SHP77 (cell line): Measurements from ENCODE around the gene LIPC.

Experiments used
- DNase-seq, 2 experiments: peaks; one replicate each; lab custom pipeline; 2025; lab: John Stamatoyannopoulos, UW

Gene LIPC

DNA sequence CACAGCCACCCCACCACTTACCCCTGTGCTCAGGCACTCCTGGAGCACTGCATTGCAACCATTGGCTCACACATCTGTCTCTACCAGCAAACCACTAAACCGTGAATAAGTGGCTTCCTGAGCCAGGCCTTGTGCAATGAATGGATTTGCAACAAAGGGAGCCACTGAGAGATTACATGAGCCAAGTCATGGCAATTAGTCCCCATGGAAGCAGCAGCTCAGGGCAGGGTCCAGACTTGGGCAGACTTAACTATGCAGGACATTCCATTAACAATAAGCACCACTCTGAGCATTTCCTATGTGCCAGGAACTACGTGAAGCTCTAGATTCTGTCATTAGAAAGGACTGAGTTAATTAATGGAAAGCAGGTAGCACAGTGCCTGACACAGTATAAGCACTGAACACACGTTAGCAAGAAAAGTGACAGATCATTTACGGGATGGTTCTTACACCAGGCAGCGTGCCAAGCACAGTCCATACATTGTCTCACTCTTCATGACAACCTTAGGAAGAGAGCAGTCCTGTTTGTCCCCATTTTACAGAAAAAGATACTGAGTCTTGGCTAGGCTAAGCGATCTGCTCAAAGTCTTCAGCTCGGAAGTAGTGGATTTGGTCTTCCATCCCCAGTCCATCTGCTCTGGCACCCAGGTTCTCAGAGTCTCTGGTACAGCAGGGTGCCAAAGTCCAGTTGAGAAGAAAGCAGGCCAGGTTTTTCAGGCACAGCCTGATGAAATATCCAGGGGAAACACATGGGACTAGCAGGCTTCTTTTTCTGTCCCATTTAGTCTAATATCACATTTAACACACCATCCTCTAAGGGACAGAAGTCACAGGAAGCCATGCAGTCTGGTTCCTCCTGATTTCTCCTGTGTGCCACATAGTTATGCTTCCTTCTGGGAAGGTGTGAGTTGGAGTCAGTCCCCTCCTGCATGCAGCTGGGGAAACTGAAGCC is 44.1 kb downstream of the LIPC start:
- peak in 1 of 2 experiments; percentile 22 for DNase-seq

DNA sequence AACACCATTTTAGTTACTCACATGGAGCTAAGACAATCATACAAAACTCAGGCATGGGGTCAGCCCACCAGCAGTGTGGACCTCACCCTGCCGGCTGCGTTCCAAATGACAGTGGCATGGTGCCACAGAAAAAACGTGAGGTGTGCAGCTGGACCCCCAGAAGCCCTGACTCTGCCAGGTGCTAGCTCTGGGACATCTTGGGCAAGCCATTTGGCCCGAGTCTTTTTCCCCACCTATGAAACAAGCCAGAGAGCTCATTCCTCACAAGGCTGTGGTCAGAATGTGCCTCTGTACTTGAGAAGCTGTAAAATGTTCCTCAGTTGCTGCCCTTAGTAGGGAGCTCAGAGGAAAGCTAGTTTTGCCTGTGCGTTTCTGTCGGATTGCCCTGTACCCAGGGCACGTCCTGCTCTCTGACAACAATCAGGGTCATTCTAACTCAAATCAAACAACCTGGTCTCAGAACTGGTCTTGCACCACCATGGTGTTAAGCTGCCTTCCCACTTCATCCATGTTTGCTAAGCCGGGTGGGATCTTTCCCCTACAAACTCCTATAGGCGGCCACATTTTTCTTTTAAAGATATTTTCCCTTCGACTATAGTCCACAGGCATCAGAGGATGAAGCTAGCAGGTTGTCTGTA is 44.9 kb downstream of the LIPC start:
- no peak for DNase-seq

DNA sequence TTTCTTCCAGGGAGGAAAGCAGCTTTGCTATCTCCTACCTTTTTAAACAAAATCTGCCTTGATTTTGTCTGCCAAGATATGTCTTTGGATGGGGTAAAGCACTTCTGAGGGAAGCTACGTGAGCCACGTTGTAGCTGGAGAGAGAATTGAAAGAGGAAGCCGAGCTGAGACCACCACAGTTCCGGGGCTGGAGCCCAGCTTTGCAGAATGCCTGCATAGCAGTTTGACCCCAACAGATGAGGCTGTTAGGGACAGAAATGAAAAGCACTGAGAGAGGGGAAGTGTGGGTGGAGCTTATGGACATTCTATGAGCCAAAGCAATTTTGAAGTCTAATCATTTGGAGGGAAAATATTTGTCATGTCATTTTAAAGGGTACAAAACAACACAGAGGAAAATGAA is 45.4 kb downstream of the LIPC start:
- no peak for DNase-seq

DNA sequence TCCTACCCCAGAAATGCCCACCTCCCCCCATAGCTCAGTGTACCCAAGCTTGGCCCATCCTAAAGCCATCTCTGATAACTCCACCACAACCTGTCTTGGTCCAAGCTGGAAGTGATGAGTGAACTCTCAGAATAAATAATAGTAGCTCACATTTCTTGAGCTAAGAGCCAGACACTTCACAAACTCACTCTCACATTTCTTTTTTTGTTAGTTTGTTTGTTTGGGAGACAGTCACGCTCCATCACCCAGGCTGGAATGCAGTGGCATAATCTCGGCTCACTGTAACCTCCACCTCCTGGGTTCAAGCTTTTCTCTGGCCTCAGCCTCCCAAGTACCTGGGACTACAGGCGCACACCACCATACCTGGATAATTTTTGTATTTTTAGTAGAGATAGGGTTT is 46.2 kb downstream of the LIPC start:
- no peak for DNase-seq

DNA sequence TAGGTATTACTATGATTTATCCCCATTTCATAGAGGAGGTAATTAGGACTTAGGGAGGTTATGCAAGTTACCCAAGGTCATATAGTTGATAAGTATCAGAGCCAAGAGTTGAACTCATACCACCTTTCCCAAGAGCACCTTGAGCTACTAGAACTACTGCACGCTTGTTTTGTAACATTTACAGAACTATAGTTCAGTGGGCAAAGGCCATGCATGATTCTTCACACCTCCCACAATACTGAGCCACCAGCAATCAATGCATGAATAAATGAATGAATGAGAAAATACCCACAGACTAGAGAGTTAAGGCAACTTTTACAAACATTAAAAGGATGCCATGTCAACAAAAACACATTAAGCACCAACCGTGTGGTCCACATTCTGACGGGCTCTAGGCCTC is 46.8 kb downstream of the LIPC start:
- no peak for DNase-seq

DNA sequence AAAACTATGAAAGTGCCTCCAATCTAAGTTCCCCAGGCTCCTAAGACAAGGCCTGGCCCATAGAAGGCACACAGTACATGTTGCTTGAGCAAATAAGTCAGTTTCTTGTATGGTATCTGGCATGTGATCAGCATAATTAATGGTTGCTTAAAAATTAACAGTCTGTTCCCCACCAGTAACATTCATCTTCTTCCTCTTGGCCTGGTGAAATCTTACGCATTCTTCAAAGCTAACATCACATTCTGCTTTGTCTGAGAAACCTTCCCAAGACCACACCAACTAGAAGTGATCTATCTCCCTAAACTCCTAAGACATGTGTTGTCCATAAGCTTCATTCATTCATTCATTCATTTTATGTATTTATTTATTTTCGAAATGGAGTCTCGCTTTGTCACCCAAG is 48.1 kb downstream of the LIPC start:
- no peak for DNase-seq

DNA sequence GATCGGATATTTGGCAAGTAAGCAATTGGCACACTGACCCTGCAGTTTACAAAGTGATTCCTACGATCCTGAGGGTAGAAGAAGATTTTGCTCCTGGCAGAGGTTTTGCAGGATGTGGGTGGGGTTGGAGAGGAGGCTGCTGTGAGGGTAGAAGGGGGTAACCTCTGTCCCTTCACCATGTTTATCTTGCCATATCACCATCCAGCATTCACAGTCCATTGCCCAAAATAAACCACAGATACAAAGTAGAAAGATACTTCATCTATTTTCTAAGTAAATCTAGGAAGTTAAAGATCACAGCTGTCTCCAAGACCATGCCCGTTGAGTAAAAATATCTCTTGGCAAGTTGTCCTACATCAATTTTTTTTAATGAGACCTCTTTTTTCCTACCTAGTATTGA is 51.6 kb downstream of the LIPC start:
- no peak for DNase-seq

DNA sequence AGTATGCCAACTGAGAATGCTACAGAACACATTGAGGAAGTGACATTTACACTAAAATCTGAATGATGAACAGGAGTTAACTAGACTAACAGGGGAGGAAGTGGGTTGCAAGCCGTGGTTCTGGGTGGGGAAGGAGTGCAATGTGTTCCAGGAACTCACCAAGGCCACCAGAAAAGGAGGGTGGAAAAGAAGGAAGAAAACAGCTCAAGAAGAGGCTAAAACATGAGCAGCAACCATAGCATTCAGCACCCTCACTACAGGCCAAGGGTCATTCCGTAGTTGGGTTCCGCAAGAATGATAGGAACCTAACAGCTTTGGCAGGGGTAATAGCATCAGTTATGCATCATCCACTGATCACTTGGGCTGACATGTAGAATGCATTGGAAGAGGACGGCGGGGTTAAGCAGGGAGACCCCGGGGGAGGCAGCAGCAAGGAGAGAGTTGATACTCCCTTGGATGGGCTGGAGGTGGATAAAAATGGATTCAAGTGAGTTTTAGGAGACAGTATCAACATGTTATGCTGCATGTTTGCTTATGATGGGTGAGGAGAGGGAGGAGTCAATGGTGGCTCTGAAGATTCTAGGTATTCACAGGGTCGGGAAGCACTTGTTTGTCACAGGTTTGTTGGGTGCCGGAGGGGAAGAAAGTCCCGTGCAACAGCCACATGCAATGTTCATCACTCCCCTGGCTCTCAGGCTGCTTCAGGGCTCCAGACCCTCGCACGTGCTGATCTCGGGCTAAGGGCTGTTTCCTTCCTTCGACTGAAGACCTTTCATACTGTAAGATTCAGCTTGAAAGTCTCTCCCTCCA is 53.2 kb downstream of the LIPC start:
- no peak for DNase-seq

DNA sequence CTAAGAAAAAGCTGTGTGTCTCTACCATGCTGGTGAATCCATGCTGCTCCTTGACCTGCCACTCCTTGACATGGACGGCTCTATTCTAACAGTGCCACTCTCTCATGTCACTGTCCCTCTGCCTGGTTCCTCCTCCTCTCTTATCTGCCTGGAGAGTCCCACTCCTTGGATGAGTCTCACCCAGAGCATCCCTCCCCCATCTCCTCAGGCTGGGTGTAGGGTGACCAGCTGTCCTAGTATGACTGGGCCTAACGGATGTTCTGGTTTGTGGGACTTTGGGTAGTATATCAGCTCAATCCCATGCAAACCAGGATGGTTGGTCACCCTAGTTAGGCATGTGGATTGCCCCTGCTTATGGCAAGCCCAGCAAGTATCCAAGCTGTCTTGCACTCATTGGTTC is 54.3 kb downstream of the LIPC start:
- DNase-seq = no peak

DNA sequence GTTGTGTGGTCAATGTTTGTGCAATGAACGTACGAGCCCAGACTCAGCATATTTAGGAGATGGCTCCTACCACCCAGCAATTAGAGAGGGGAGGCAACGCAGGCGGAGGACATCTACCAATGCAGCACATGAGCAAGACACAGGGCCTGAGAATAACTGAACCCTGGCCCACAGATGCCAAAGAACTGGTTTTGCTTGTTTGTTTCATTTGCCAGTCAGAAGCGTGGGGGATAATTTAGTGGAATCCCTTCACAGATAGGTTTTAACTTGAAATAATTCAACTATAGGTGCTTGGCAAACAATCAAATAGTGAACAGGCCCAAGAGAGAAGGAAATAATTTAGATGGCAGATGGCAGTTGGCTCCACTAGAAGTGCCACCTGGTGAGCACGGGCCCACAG is 54.8 kb downstream of the LIPC start:
- DNase-seq = no peak

DNA sequence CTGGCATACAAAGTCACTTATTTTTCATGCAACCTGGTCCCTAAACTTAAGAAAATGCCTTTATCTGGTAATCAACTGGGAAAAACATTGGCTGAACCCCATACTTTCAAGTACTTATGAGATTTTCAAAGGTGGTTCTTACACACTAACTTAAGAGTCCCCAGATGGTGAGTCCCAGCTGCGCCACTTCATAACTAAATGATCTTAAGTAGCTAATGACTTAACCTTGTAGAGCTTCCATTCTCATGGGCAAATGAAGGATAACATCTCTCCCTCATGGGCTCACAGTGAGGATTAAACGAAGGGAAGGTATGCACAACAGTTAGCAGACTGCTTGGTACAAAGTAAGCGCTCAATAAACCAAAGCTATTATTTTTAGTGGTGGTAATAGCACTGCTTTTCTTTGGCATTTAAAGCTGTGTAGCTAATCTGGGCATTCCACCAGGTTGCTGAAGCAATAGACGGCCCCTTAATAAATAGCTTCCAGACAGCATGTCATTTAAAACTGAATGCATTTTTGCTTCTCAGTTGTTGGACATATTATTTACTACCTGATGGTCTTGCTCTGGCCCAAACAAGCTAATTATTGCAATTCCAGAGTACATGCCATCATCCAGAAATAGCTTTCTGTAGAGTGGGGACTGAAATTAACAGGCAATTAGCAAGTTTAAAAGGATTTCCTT is 55.4 kb downstream of the LIPC start:
- no peak for DNase-seq

DNA sequence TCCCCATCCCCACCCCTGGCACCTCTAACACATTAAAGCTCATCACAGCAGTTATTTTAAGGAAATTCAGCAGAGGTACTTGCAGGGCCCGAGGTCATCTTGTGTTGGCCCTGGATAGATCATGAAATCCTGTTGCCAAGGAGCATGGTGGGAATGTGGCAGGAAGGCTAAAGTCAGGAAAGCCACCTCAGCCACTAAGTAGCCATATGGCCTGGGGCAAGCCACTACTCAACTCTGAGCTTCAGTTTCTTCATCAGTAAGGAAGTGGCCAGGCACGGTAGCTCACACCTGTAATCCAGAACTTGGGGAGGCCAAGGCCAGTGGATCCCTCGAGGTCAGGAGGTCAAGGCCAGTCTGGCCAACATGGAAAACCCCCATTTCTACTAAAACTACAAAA is 55.9 kb downstream of the LIPC start:
- no peak for DNase-seq

DNA sequence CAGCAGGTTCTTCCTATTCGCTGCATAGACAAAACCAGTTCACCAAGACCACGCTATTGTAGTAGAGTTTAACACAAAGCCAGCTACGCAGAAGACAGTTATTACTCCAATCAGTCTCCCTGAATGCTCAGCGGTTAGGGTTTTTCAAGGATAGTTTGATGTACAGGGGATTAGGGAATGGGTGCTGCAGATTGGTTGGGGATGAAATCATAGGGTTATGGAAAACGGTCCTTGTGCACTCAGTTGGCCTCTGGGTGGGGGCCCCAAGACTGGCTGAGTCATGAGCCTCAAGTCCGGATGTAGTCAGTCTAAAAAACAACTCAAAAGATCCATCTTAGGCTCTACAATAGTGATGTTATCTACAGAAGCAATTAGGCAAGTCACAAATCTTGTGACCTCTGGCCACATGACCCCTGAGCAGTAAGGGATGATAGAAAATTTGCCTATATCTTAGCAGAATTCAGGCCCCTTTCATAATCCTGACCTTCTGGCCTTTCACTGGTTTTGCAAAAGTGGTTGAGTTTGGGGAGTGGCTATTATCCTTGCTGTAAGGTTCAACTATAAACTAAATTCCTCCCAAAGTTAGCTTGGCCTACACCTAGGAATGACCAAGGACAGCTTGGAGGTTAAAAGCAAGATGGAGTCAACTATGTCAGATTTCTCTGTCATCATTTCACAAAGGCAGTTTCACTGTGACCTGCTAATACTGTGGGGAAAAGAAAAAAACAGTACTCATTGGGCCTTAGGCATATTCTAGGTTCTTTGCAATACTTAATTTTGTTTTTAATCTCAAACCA is 57.7 kb downstream of the LIPC start:
- DNase-seq = no peak

DNA sequence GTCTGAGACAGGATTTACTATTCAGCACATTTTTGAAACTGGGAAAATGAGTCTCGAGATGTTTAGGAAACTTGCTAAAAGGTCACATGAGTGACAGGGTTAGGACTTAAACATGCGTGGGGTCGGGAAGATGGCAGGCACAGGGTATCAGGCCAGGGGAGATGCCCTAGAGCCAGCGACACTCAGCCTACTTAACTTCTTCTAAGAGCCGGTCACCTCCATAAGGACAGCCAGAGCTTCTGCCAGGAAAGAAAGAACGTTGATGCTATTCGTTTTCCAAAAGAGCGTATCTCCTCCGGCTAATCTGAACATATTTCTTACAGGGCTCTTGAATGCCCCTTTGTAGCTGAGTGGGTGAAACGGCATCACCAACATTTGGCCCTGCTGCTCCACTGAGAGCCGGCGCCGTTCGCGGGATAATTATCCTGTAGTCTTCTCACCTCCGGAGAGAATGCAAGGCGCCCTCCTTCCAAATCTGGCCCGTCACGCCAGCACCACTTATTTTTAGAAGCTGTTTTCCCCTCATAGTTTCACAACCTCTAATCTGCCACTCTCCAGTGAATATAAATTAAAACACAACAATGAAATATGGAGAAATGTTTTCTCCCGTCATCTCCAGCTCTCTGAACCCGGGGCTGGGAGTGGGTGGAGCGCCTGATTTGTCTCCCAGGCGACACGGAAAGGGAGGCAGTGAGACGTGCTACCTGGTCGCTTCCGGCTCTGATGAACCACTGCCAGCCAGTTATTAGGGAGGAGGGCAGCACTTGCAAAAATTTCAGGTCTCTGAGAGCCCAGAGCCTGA is 58.5 kb downstream of the LIPC start:
- DNase-seq = peak in 1 of 2 experiments; percentile 32

DNA sequence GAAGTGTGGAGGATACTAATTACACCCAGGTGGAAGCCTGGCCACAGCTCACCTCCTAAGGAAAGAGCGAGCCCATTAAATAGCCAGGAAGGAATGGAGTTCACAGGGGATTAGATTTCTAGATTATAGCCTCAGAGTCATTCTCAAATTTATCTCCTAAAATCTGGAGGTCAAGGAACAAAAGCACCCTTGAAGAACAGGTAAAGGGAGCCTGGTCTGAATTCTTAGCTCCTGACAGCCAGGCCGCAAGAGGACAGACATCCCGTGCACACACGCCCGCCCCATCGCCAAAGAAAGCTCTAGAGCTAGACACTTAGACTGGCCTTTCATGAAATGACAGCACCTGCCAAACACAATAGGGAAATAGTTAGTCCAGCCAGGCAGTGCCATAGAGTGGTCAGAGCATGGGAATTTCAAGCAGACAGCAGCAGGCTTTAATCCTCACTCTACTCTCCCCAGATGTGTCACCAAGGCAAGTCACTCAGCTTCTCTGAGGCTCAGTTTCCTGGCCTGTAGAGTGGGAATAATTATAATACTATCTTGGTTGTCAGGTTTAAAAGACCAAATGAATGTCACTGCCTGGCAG is 59.2 kb downstream of the LIPC start:
- no peak for DNase-seq

DNA sequence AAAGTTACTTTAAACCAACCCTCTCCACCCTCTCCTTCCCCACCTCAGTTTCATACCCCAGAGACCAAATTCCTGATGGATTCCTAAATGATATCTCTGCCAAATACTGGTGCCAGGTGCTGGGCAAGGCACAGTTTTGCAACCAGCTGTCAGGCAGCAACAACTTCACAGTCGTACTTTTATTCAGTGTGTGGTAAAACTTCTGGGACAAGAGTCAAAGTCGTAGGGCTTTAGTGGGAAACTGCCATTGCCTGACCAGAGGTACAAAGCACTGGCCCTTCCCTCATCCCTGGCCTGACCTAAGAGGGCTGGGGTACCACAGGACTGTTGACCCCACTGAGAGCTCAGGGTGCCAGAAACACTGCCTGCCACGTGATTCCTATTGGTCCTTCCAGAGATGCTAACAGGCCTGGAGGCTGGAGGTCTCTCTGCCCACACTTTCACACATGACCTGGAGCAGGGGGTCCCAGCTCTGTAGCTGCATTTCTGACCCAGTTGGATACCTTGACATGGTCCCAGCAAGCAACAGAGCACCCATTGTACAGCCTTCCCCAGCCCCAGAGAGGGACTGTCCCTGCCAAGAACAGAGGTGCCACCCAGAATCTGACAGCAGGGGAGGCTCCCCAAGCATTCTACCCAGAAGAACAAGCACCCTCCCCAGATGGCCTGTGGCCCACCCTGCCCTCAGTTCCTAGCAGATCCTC is 59.9 kb downstream of the LIPC start:
- no peak for DNase-seq

DNA sequence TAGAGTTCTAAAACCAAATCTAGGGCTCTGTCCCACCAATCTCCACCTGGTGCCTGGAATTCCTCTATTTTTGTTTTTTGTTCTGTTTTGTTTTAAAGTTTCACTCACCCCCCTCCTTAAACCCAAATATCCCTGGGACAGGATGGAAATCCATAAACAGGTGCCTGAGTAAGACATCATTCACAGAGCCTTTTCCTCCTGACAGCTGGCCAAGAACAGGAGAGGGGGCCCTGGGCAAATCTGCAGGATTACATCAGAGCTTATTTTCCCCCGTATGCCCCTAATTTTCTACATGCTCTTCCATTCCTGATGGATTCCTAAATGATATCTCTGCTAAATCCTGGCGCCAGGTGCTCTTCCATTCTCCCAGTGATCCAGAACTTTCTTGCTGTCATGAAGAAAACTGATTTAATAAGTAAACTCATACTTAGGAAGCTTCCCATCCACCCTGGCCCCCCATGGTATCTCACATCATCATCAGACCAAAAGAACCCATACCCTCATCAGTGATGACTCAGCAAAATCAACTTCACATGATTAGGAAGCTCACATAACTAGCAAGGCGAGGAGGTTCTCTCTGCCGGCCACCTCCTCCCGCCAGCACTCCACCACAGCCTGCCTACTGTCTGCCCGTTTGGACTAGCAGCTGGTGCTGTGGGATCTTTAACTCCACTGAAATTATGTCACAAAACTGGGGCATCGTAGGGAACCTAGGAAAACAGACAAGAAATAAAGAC is 61.0 kb downstream of the LIPC start:
- DNase-seq = no peak

DNA sequence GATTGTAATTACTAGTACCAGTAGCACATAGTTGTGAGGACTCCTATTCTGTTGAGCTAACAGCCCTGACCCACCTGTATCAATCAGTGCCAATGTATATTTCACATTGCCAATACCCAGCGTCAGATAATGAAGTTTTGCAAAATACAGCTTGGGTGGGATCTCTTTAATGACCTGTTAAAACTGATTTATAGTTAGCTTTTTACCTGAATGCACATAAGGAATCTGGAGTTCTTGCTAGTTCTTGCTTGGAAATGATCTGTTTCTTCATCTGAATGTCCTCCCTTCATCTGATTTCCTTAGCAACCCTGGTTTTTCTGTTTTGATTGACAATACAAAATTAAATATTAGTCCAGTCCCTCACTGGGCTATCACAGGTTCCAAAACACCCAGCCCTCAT is 62.8 kb downstream of the LIPC start:
- no peak for DNase-seq
